ENCODE results near the gene TM2D1.

TM2D1 gene

GRCh38 chr1:61641578-61642336, 83.2 kb downstream of the TM2D1 start:
- peak; percentile 62 for TF ChIP-seq CTCF (IDR thresholded peaks at IDR 0.05; ENCODE audit: extremely low read depth, missing control alignments)
- peak; percentile 79 for DNase-seq (ENCODE audit: low spot score)

- TF ChIP-seq CTCF (IDR thresholded peaks at IDR 0.05; ENCODE audit: extremely low read depth, missing control alignments), result no peak
- DNase-seq (ENCODE audit: low spot score), result no peak
Measured at GRCh38 chr1:61640531-61641530, 84.1 kb downstream of the TM2D1 start.

GRCh38 chr1:61639608-61640336, 85.2 kb downstream of the TM2D1 start:
- no peak for DNase-seq (ENCODE audit: low spot score)
- TF ChIP-seq CTCF (IDR thresholded peaks at IDR 0.05; ENCODE audit: extremely low read depth, missing control alignments), result no peak

- DNase-seq (ENCODE audit: low spot score), result no peak
- TF ChIP-seq CTCF (IDR thresholded peaks at IDR 0.05; ENCODE audit: extremely low read depth, missing control alignments), result no peak
Measured at GRCh38 chr1:61638911-61639605, 85.9 kb downstream of the TM2D1 start.

- no peak for DNase-seq (ENCODE audit: low spot score)
- no peak for TF ChIP-seq CTCF (IDR thresholded peaks at IDR 0.05; ENCODE audit: extremely low read depth, missing control alignments)
Measured at GRCh38 chr1:61638296-61638695, 86.6 kb downstream of the TM2D1 start.

- no peak for TF ChIP-seq CTCF (IDR thresholded peaks at IDR 0.05; ENCODE audit: extremely low read depth, missing control alignments)
- no peak for DNase-seq (ENCODE audit: low spot score)
Measured at GRCh38 chr1:61637470-61637869, 87.5 kb downstream of the TM2D1 start.

All from GM20000 (cell line).